HG03039 (cell line): ENCODE results near the gene TM2D3.
"Not testable (repeated sequence)": the region's sequence is repeated elsewhere in the genome, so short reads cannot be mapped to it uniquely, and the experiment has no call there.

Source experiments
- ATAC-seq: cut with Tn5 transposase; IDR thresholded peaks from one replicate; pipeline ENCODE4 v1.9.1; 2021; ENCODE audit warnings: mild to moderate bottlenecking, moderate library complexity; ENCODE audit not compliant: unreplicated experiment

Gene TM2D3

GRCh38 chr15:101657968-101658784 lies 6.0 kb upstream of the TM2D3 start:
- ATAC-seq, result no peak

- ATAC-seq, result no peak
These were observed 5.0 kb upstream of the TM2D3 start for GRCh38 chr15:101657171-101657570.

- not testable (repeated sequence) for ATAC-seq
These were observed 2.6 kb upstream of the TM2D3 start for GRCh38 chr15:101654624-101655337.

- no peak for ATAC-seq
These were observed 2.0 kb upstream of the TM2D3 start for GRCh38 chr15:101654171-101654570.

GRCh38 chr15:101652786-101653430 lies 727 bp upstream of the TM2D3 start:
- ATAC-seq, result no peak

GRCh38 chr15:101651554-101652097 lies 555 bp downstream of the TM2D3 start:
- ATAC-seq, result no peak

GRCh38 chr15:101650145-101650544 lies 2.0 kb downstream of the TM2D3 start:
- no peak for ATAC-seq

GRCh38 chr15:101648356-101648755 lies 3.8 kb downstream of the TM2D3 start:
- no peak for ATAC-seq

- no peak for ATAC-seq
These were observed 4.9 kb downstream of the TM2D3 start for GRCh38 chr15:101647251-101647650.

GRCh38 chr15:101646672-101647071 lies 5.5 kb downstream of the TM2D3 start:
- ATAC-seq, result no peak

- no peak for ATAC-seq
These were observed 9.8 kb downstream of the TM2D3 start for GRCh38 chr15:101642361-101642760.

- no peak for ATAC-seq
These were observed 10.3 kb downstream of the TM2D3 start for GRCh38 chr15:101641894-101642293.

GRCh38 chr15:101641129-101641764 lies 10.9 kb downstream of the TM2D3 start:
- ATAC-seq, result no peak

- no peak for ATAC-seq
These were observed 12.5 kb downstream of the TM2D3 start for GRCh38 chr15:101639667-101640066.

- ATAC-seq, result no peak
These were observed 14.3 kb downstream of the TM2D3 start for GRCh38 chr15:101637919-101638318.

- ATAC-seq, result no peak
These were observed 14.7 kb downstream of the TM2D3 start for GRCh38 chr15:101637516-101637915.

- no peak for ATAC-seq
These were observed 15.1 kb downstream of the TM2D3 start for GRCh38 chr15:101637038-101637437.

- ATAC-seq, result no peak
These were observed 16.0 kb downstream of the TM2D3 start for GRCh38 chr15:101635944-101636727.

GRCh38 chr15:101633356-101633755 lies 18.8 kb downstream of the TM2D3 start:
- no peak for ATAC-seq

- ATAC-seq, result not testable (repeated sequence)
These were observed 25.5 kb downstream of the TM2D3 start for GRCh38 chr15:101626729-101627128.
